ENCODE data around the gene MARK4. TPM values are rescaled to one million over a fixed set of nuclear protein-coding genes. Genes with fewer than 3 reads are reported as not detected.

Gene MARK4
- total RNA-seq, 4 donors from 2014 or later, result 6.4 to 19.6 (median 14.9) TPM

DNA sequence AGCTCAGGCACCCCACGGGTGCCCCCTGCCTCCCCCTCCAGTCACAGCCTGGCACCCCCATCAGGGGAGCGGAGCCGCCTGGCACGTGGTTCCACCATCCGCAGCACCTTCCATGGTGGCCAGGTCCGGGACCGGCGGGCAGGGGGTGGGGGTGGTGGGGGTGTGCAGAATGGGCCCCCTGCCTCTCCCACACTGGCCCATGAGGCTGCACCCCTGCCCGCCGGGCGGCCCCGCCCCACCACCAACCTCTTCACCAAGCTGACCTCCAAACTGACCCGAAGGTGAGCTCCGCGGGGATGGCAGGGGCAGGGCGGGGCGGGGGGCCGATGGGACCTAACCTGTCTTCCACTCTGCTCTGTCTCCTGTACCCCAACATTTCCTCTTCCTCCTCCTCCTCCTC lies 46.6 kb downstream of the MARK4 start:
- Histone ChIP-seq H3K4me3 (no peak overlapping the region), H3K27ac (no peak overlapping the region), H3K9me3 (no peaks in the 10 kb centered on the region), H3K4me1 (peaks cover 0 to 21% (median 6%) of the 10 kb centered on the region in 3 donors), H3K27me3 (no peaks in the 10 kb centered on the region), H3K36me3 (peaks cover 0 to 75% (median 4%) of the 10 kb centered on the region in 3 donors)
- WGBS, 2 donors, result 98 to 100% methylated on average over 5 to 7 of the region's 18 CpGs
- intact Hi-C loops (cut with DNase I), result no loop called here
- TF ChIP-seq, protein P1, sequence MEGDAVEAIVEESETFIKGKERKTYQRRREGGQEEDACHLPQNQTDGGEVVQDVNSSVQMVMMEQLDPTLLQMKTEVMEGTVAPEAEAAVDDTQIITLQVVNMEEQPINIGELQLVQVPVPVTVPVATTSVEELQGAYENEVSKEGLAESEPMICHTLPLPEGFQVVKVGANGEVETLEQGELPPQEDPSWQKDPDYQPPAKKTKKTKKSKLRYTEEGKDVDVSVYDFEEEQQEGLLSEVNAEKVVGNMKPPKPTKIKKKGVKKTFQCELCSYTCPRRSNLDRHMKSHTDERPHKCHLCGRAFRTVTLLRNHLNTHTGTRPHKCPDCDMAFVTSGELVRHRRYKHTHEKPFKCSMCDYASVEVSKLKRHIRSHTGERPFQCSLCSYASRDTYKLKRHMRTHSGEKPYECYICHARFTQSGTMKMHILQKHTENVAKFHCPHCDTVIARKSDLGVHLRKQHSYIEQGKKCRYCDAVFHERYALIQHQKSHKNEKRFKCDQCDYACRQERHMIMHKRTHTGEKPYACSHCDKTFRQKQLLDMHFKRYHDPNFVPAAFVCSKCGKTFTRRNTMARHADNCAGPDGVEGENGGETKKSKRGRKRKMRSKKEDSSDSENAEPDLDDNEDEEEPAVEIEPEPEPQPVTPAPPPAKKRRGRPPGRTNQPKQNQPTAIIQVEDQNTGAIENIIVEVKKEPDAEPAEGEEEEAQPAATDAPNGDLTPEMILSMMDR (IDR thresholded peaks at IDR 0.05), result no peak
- TF ChIP-seq POLR2A (IDR thresholded peaks at IDR 0.05), result no peak
- no peak for DNase-seq

DNA sequence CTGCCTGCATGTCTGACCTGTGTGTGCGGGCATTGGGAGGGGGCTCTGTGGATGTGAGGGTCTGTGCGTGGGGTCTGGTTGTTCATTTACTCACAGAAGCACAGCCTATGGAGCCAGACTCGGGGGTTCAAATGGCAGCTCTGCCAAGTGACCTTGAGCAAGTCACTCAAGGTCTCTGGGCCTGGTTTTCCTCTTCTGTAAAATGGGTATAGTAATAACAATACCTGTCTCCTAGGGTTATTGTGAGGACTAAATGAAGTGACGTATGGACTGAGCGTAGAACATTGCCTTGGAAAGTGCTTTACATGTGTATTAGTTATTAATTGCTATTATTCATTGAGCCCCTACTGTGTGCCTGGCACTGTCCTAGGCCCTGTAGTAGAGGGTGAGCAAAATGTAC lies 47.2 kb downstream of the MARK4 start:
- H3K27ac ChIP-seq, result no peak overlapping the region
- no peak for DNase-seq
- H3K9me3 ChIP-seq, result no peaks in the 10 kb centered on the region
- H3K4me3 ChIP-seq, result no peak overlapping the region
- intact Hi-C loops (cut with DNase I), result no loop called here
- WGBS, 2 donors, result 81 to 90% methylated on average over 3 of the region's 5 CpGs
- peaks cover 0 to 75% (median 4%) of the 10 kb centered on the region in 3 donors for H3K36me3 ChIP-seq
- peaks cover 0 to 21% (median 6%) of the 10 kb centered on the region in 3 donors for H3K4me1 ChIP-seq
- TF ChIP-seq, protein P1 (IDR thresholded peaks at IDR 0.05), result no peak
- no peak for TF ChIP-seq POLR2A (IDR thresholded peaks at IDR 0.05)
- H3K27me3 ChIP-seq, result no peaks in the 10 kb centered on the region

DNA sequence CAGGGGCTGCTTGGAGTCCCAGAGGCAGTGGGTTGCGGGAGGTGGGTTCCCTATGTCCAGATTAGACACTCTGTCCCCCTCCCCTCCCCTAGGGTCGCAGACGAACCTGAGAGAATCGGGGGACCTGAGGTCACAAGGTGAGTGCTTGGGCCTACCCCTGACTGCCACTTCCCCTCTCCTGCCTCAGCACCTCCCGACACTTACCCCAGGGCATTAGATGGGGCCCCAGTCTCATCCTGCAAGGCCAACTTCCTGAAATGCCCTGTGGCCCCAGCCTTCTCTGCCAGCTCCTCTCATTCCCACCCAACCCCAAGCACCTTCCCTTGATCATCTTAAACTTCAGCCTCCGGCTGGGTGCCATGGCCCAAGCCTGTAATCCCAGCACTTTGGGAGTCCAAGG lies 48.6 kb downstream of the MARK4 start:
- Histone ChIP-seq H3K4me1 (peaks cover 0 to 9% (median under 1%) of the 10 kb centered on the region in 3 donors), H3K27me3 (no peaks in the 10 kb centered on the region), H3K27ac (no peak overlapping the region), H3K36me3 (peaks cover 0 to 64% (median 4%) of the 10 kb centered on the region in 3 donors), H3K9me3 (no peaks in the 10 kb centered on the region), H3K4me3 (no peak overlapping the region)
- intact Hi-C loops (cut with DNase I), result no loop called here
- no peak for DNase-seq
- WGBS, 2 donors, result 80 to 83% methylated on average over 4 of the region's 6 CpGs
- TF ChIP-seq POLR2A (IDR thresholded peaks at IDR 0.05), result no peak
- TF ChIP-seq, protein P1 (IDR thresholded peaks at IDR 0.05), result no peak

DNA sequence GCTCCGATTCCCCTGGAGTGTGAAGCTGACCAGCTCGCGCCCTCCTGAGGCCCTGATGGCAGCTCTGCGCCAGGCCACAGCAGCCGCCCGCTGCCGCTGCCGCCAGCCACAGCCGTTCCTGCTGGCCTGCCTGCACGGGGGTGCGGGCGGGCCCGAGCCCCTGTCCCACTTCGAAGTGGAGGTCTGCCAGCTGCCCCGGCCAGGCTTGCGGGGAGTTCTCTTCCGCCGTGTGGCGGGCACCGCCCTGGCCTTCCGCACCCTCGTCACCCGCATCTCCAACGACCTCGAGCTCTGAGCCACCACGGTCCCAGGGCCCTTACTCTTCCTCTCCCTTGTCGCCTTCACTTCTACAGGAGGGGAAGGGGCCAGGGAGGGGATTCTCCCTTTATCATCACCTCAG lies 51.3 kb downstream of the MARK4 start:
- Histone ChIP-seq H3K36me3 (peaks cover 0 to 46% (median 0%) of the 10 kb centered on the region in 3 donors), H3K27me3 (peaks cover 0 to 3% (median 0%) of the 10 kb centered on the region in 4 donors), H3K4me1 (peaks cover 0 to 21% (median 0%) of the 10 kb centered on the region in 3 donors), H3K9me3 (no peaks in the 10 kb centered on the region), H3K4me3 (no peak overlapping the region), H3K27ac (no peak overlapping the region)
- WGBS, 2 donors, result 89 to 93% methylated on average over 26 of the region's 27 CpGs
- intact Hi-C loops (cut with DNase I), result no loop called here
- no peak for DNase-seq
- no peak for TF ChIP-seq POLR2A (IDR thresholded peaks at IDR 0.05)
- TF ChIP-seq, protein P1 (IDR thresholded peaks at IDR 0.05), result no peak

DNA sequence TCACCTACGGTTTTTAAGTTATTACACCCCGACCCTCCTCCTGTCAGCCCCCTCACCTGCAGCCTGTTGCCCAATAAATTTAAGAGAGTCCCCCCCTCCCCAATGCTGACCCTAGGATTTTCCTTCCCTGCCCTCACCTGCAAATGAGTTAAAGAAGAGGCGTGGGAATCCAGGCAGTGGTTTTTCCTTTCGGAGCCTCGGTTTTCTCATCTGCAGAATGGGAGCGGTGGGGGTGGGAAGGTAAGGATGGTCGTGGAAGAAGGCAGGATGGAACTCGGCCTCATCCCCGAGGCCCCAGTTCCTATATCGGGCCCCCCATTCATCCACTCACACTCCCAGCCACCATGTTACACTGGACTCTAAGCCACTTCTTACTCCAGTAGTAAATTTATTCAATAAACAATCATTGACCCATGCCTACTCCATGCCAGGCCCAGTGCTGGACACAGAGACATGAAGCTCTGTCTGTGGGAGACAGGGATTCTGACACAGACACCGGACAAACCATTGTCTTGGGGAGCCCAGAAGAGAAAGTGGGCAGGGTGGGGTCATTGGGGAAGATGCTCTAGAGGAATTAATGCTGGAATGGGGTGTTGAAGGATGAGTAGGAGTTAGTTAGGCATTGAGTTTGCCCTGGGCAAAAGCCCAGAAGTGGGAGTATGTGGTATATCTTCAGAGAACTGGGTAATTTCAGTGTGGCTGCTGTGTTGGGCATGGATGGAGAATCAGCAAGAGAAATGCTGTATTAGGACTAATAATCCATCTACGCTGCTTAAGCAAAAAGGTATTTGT lies 52.4 kb downstream of the MARK4 start:
- no peak for TF ChIP-seq POLR2A (IDR thresholded peaks at IDR 0.05)
- TF ChIP-seq, protein P1 (IDR thresholded peaks at IDR 0.05), result no peak
- 90 to 93% methylated on average over 11 to 12 of the region's 12 CpGs for WGBS, 2 donors
- Histone ChIP-seq H3K4me1 (peaks cover 0 to 21% (median 0%) of the 10 kb centered on the region in 3 donors), H3K27ac (no peak overlapping the region), H3K9me3 (no peaks in the 10 kb centered on the region), H3K27me3 (peaks cover 0 to 3% (median 0%) of the 10 kb centered on the region in 4 donors), H3K36me3 (peaks cover 0 to 35% (median 0%) of the 10 kb centered on the region in 3 donors), H3K4me3 (no peak overlapping the region)
- intact Hi-C loops (cut with DNase I), result no loop called here
- no peak for DNase-seq

All from esophagus squamous epithelium (tissue), 5 donors.